ENCODE measurements around the gene PRKCA.

- TF ChIP-seq SUZ12 (IDR thresholded peaks at IDR 0.05; ENCODE audit: extremely low read depth, insufficient read depth, insufficient read length), result no peak
- no peak for TF ChIP-seq ZNF274 (IDR thresholded peaks at IDR 0.05; ENCODE audit: low read depth, low read length)
- TF ChIP-seq YY1 (IDR thresholded peaks at IDR 0.05; ENCODE audit: insufficient read depth, insufficient read length), result no peak
These were observed 278.6 kb downstream of the PRKCA start for GRCh38 chr17:66580956-66581391.

Measured in NT2/D1 (cell line).